GM18870 (cell line): ENCODE measurements around the gene CYP2B6.
"Not testable (repeated sequence)": the region's sequence is repeated elsewhere in the genome, so short reads cannot be mapped to it uniquely, and the experiment has no call there.

Experiments used
- ATAC-seq: cut with Tn5 transposase; IDR thresholded peaks from one replicate; pipeline ENCODE4 v1.9.1; 2021; ENCODE audit warnings: moderate library complexity; ENCODE audit not compliant: unreplicated experiment

Gene CYP2B6

GRCh38 chr19:40990972-40991381 lies at the start of gene CYP2B6:
CYP2B6 (plus strand) TSS chr19:40991282; CDS start chr19:40991306, 24 bp downstream.
- no peak for ATAC-seq

- no peak for ATAC-seq
Measured at GRCh38 chr19:40941481-40942219, 49.4 kb upstream of the CYP2B6 start.

GRCh38 chr19:40945645-40946044 lies 45.4 kb upstream of the CYP2B6 start:
- ATAC-seq, result no peak

GRCh38 chr19:40947114-40947513 lies 44.0 kb upstream of the CYP2B6 start:
- no peak for ATAC-seq

- ATAC-seq, result no peak
Measured at GRCh38 chr19:40947573-40947972, 43.5 kb upstream of the CYP2B6 start.

- ATAC-seq, result no peak
Measured at GRCh38 chr19:40948580-40949299, 42.3 kb upstream of the CYP2B6 start.

GRCh38 chr19:40954573-40954972 lies 36.5 kb upstream of the CYP2B6 start:
- ATAC-seq, result no peak

- no peak for ATAC-seq
Measured at GRCh38 chr19:40959338-40959737, 31.7 kb upstream of the CYP2B6 start.

GRCh38 chr19:40960062-40960685 lies 30.9 kb upstream of the CYP2B6 start:
- no peak for ATAC-seq

- no peak for ATAC-seq
Measured at GRCh38 chr19:40960780-40961179, 30.3 kb upstream of the CYP2B6 start.

GRCh38 chr19:40962460-40962961 lies 28.6 kb upstream of the CYP2B6 start:
- ATAC-seq, result no peak

- ATAC-seq, result not testable (repeated sequence)
Measured at GRCh38 chr19:40964361-40964760, 26.7 kb upstream of the CYP2B6 start.

- not testable (repeated sequence) for ATAC-seq
Measured at GRCh38 chr19:40965351-40965750, 25.7 kb upstream of the CYP2B6 start.

- ATAC-seq, result not testable (repeated sequence)
Measured at GRCh38 chr19:40966591-40966990, 24.5 kb upstream of the CYP2B6 start.

- not testable (repeated sequence) for ATAC-seq
Measured at GRCh38 chr19:40968065-40968464, 23.0 kb upstream of the CYP2B6 start.

- ATAC-seq, result not testable (repeated sequence)
Measured at GRCh38 chr19:40969721-40970120, 21.4 kb upstream of the CYP2B6 start.

GRCh38 chr19:40970396-40971345 lies 20.4 kb upstream of the CYP2B6 start:
- ATAC-seq, result not testable (repeated sequence)

- ATAC-seq, result no peak
Measured at GRCh38 chr19:40974633-40975037, 16.4 kb upstream of the CYP2B6 start.

- ATAC-seq, result no peak
Measured at GRCh38 chr19:40976134-40976533, 14.9 kb upstream of the CYP2B6 start.

GRCh38 chr19:40976724-40977123 lies 14.4 kb upstream of the CYP2B6 start:
- ATAC-seq, result no peak
